Measurements from ENCODE around the gene RELN.
A peak's percentile ranks its signal among the peaks of the same experiment; 100 is the strongest.

GRCh38 chr7:103987451-103987850, 2.0 kb downstream of the RELN start:
- no peak for TF ChIP-seq FOXA1 (IDR thresholded peaks at IDR 0.05)
- no peak for TF ChIP-seq ELF4 (IDR thresholded peaks at IDR 0.05)
- no peak for TF ChIP-seq NFRKB (IDR thresholded peaks at IDR 0.05)
- TF ChIP-seq BHLHE40 (IDR thresholded peaks at IDR 0.05; ENCODE audit: borderline replicate concordance): no peak
- no peak for TF ChIP-seq FOXK2 (IDR thresholded peaks at IDR 0.05)
- TF ChIP-seq LEF1 (IDR thresholded peaks at IDR 0.05; ENCODE audit: borderline replicate concordance): no peak
- TF ChIP-seq FOXM1 (IDR thresholded peaks at IDR 0.05; ENCODE audit: borderline replicate concordance): no peak
- no peak for TF ChIP-seq L3MBTL2 (conservative IDR thresholded peaks at IDR 0.05)
- TF ChIP-seq, protein P1, sequence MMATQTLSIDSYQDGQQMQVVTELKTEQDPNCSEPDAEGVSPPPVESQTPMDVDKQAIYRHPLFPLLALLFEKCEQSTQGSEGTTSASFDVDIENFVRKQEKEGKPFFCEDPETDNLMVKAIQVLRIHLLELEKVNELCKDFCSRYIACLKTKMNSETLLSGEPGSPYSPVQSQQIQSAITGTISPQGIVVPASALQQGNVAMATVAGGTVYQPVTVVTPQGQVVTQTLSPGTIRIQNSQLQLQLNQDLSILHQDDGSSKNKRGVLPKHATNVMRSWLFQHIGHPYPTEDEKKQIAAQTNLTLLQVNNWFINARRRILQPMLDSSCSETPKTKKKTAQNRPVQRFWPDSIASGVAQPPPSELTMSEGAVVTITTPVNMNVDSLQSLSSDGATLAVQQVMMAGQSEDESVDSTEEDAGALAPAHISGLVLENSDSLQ (IDR thresholded peaks at IDR 0.05): 0 out of 2 replicates have a peak, but pooled peaks have one; percentile 9
- TF ChIP-seq SP1 (IDR thresholded peaks at IDR 0.05): no peak

Measured in HEK293T (cell line).